GM19324 (cell line): ENCODE data around the gene SUMF1.

Source experiments
- ATAC-seq: cut with Tn5 transposase; IDR thresholded peaks from one replicate; pipeline ENCODE4 v1.9.1; 2021; ENCODE audit warnings: mild to moderate bottlenecking, moderate library complexity; ENCODE audit not compliant: unreplicated experiment, low FRiP score

Gene SUMF1

GRCh38 chr3:4466741-4467521, at the start of gene SUMF1:
TSS of gene SUMF1 (minus strand) at chr3:4467269. CDS start at chr3:4467245, 24 bp downstream.
- ATAC-seq, result peak; percentile 100

- no peak for ATAC-seq
Measured at GRCh38 chr3:4515916-4516579, 49.0 kb upstream of the SUMF1 start.

- no peak for ATAC-seq
Measured at GRCh38 chr3:4514916-4515315, 47.8 kb upstream of the SUMF1 start.

- no peak for ATAC-seq
Measured at GRCh38 chr3:4514321-4514720, 47.3 kb upstream of the SUMF1 start.

GRCh38 chr3:4512895-4513616, 46.0 kb upstream of the SUMF1 start:
- no peak for ATAC-seq

- no peak for ATAC-seq
Measured at GRCh38 chr3:4511491-4512262, 44.6 kb upstream of the SUMF1 start.

- ATAC-seq, result no peak
Measured at GRCh38 chr3:4509983-4510755, 43.1 kb upstream of the SUMF1 start.

GRCh38 chr3:4509043-4509442, 42.0 kb upstream of the SUMF1 start:
- no peak for ATAC-seq

GRCh38 chr3:4508048-4508981, 41.2 kb upstream of the SUMF1 start:
- ATAC-seq, result peak; percentile 53

- peak; percentile 25 for ATAC-seq
Measured at GRCh38 chr3:4507024-4507596, 40.0 kb upstream of the SUMF1 start.

- no peak for ATAC-seq
Measured at GRCh38 chr3:4506559-4507023, 39.5 kb upstream of the SUMF1 start.

GRCh38 chr3:4505688-4506558, 38.9 kb upstream of the SUMF1 start:
- no peak for ATAC-seq

GRCh38 chr3:4504340-4505261, 37.5 kb upstream of the SUMF1 start:
- no peak for ATAC-seq

- peak; percentile 57 for ATAC-seq
Measured at GRCh38 chr3:4503050-4503449, 36.0 kb upstream of the SUMF1 start.

GRCh38 chr3:4501927-4502326, 34.9 kb upstream of the SUMF1 start:
- ATAC-seq, result no peak

- ATAC-seq, result no peak
Measured at GRCh38 chr3:4501437-4501836, 34.4 kb upstream of the SUMF1 start.
